Prostate gland (tissue), 2 donors: ENCODE measurements around the gene FKRP. TPM values are rescaled to one million over a fixed set of nuclear protein-coding genes. Genes with fewer than 3 reads are reported as not detected.

Experiments used
- DNase-seq: peaks from one replicate; pipeline ENCODE4 v3.0.0-alpha.2; 2019; ENCODE audit warnings: low spot score
- H3K27ac ChIP-seq, 2 donors: fragments of 200-600 bp; sonication (generic); 2 replicates each; pipeline ENCODE4 v1.5.1; 2017 to 2019
- H3K27me3 ChIP-seq: fragments of 200-600 bp; sonication (generic); replicated peaks from 2 replicates; pipeline ENCODE4 v1.5.1; 2019; ENCODE audit not compliant: insufficient read depth
- H3K36me3 ChIP-seq, 2 donors: fragments of 200-600 bp; sonication (generic); 1 replicate in 1 of 2; 2 replicates in 1 of 2; pipeline versions ENCODE4 v1.5.1 to v1.8.1; 2017 to 2019
- H3K4me1 ChIP-seq: fragments of 200-600 bp; sonication (generic); replicated peaks from 2 replicates; pipeline ENCODE4 v1.5.1; 2019
- H3K4me3 ChIP-seq, 2 donors: fragments of 200-600 bp; sonication (generic); 2 replicates each; pipeline ENCODE4 v1.5.1; 2017 to 2019
- H3K9me3 ChIP-seq: fragments of 200-600 bp; sonication (generic); 2 replicates; pipeline ENCODE4 v1.5.1; 2017
- CTCF ChIP-seq, 4 experiments: fragments of 200-600 bp in 2 of 4; fragments of 450-650 bp in 2 of 4; sonication (generic) in 2 of 4; IDR thresholded peaks; 1 replicate in 3 of 4; 2 replicates in 1 of 4; pipeline ENCODE4 v1.5.1; 2016 to 2019; ENCODE audit warnings: antibody characterized with exemption in 4 of 4, mild to moderate bottlenecking in 2 of 4, moderate library complexity in 2 of 4
- POLR2A ChIP-seq: fragments of 450-650 bp; IDR thresholded peaks from one replicate; pipeline ENCODE4 v1.6.1; 2016; ENCODE audit warnings: antibody characterized with exemption, mild to moderate bottlenecking
- POLR2AphosphoS5 ChIP-seq: sonication (generic); formaldehyde crosslinking; IDR thresholded peaks from one replicate; pipeline ENCODE4 v1.6.1; 2017; ENCODE audit warnings: antibody characterized with exemption
- WGBS: methylation state at CpG from one replicate; pipeline ENCODE4 v1.1.5; 2018; 5-methylcytosine and 5-hydroxymethylcytosine counted together
- intact Hi-C: fragments of 100-400 bp; cut with DNase I; formaldehyde crosslinking; loops from one replicate; pipeline ENCODE4 v1.14.2; 2022
- total RNA-seq, 2 donors: library from RNA; depleted of rRNA; stranded (reverse); fragments of >200 nt; gene quantifications; one replicate each; pipeline ENCODE4 v1.1.0, GENCODE V29; 2016

FKRP gene
- total RNA-seq, 2 donors from 2014 or later = 15.2 to 32.0 TPM

GRCh38 chr19:46732172-46732938, 13.5 kb upstream of the FKRP start:
- 88% methylated on average over 28 of the region's 28 CpGs for WGBS
- H3K27me3 ChIP-seq = no peaks in the 10 kb centered on the region
- TF ChIP-seq CTCF (IDR thresholded peaks at IDR 0.05) (no peak), POLR2A (no peak), POLR2AphosphoS5 (no peak)
- no peaks in the 10 kb centered on the region for H3K9me3 ChIP-seq
- no peak overlapping the region for H3K4me3 ChIP-seq
- DNase-seq = no peak
- no peaks in the 10 kb centered on the region for H3K4me1 ChIP-seq
- intact Hi-C loops = no loop called here
- H3K36me3 ChIP-seq = peaks cover 0 to 33% of the 10 kb centered on the region in 2 donors
- H3K27ac ChIP-seq = no peak overlapping the region

- no peak for TF ChIP-seq POLR2AphosphoS5
- no peak for TF ChIP-seq POLR2A
- TF ChIP-seq CTCF (IDR thresholded peaks at IDR 0.05) = no peak
- intact Hi-C loops = no loop called here
- no peaks in the 10 kb centered on the region for H3K4me1 ChIP-seq
- no peak overlapping the region for H3K4me3 ChIP-seq
- peaks cover 0 to 34% of the 10 kb centered on the region in 2 donors for H3K36me3 ChIP-seq
- no peaks in the 10 kb centered on the region for H3K9me3 ChIP-seq
- no peaks in the 10 kb centered on the region for H3K27me3 ChIP-seq
- DNase-seq = no peak
- no peak overlapping the region for H3K27ac ChIP-seq
- 86% methylated on average over 23 of the region's 23 CpGs for WGBS
Measured at GRCh38 chr19:46732966-46733689, 12.7 kb upstream of the FKRP start.

- intact Hi-C loops = no loop called here
- Histone ChIP-seq H3K4me3 (no peak overlapping the region), H3K27me3 (no peaks in the 10 kb centered on the region), H3K4me1 (no peaks in the 10 kb centered on the region), H3K36me3 (peaks cover 0 to 34% of the 10 kb centered on the region in 2 donors), H3K9me3 (no peaks in the 10 kb centered on the region), H3K27ac (no peak overlapping the region)
- TF ChIP-seq CTCF (IDR thresholded peaks at IDR 0.05) (no peak), POLR2A (no peak), POLR2AphosphoS5 (no peak)
- 77% methylated on average over 11 of the region's 11 CpGs for WGBS
- no peak for DNase-seq
Measured at GRCh38 chr19:46733690-46734292, 12.1 kb upstream of the FKRP start.

- Histone ChIP-seq H3K4me3 (no peak overlapping the region), H3K9me3 (no peaks in the 10 kb centered on the region), H3K36me3 (peaks cover 0 to 15% of the 10 kb centered on the region in 2 donors), H3K27ac (no peak overlapping the region), H3K4me1 (no peaks in the 10 kb centered on the region), H3K27me3 (no peaks in the 10 kb centered on the region)
- intact Hi-C loops = no loop called here
- TF ChIP-seq POLR2AphosphoS5 (no peak), CTCF (IDR thresholded peaks at IDR 0.05) (no peak), POLR2A (no peak)
- no peak for DNase-seq
- WGBS = 59% methylated on average over 22 of the region's 22 CpGs
Measured at GRCh38 chr19:46736531-46737297, 9.1 kb upstream of the FKRP start.
